Activated T-cell treated with anti-CD3 and anti-CD28 coated beads for 48 hours (primary cell): ENCODE results near the gene SEMA5B.

ENCODE experiments used
- DNase-seq: peaks from one replicate; pipeline ENCODE4 v3.0.0-alpha.2; 2020; ENCODE audit warnings: low read depth

The SEMA5B gene

GRCh38 chr3:122890720-122891220 is 136.8 kb downstream of the SEMA5B start:
- DNase-seq: no peak

DNA sequence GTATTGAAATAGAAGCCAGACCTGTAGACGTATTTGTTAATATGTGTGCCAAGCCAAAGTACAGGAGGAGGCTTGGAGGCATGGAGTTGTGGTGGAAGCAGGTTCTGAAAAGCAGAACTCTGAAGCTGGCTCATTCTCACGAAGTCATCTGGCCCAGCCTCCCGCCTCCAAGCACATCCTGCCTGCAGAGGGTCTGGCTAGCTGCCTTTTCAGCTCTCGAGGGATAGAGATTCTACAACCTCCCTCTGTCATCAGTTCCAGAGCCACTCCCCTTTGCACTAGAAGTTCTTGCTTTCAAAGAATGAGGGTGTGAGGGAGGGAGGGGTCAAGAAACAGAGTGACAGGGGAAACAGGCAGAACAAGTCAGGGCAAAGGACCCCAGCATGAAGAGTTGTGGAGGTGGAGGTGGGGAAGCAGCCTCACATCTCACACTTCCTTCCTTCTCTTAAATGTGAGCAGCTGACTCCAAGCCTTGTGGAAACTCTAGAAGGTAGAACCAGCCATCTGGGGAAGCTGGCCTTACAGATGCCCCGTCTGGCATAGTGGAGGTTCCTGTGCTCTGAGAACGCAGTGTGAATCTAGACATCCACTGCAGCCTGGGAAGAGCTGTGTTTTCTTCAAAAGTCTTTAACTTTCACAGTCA is 137.4 kb downstream of the SEMA5B start:
- peak; percentile 7 for DNase-seq

- DNase-seq: no peak
Measured at GRCh38 chr3:122886946-122887345, 140.6 kb downstream of the SEMA5B start.

GRCh38 chr3:122886251-122886650 is 141.3 kb downstream of the SEMA5B start:
- DNase-seq: no peak

DNA sequence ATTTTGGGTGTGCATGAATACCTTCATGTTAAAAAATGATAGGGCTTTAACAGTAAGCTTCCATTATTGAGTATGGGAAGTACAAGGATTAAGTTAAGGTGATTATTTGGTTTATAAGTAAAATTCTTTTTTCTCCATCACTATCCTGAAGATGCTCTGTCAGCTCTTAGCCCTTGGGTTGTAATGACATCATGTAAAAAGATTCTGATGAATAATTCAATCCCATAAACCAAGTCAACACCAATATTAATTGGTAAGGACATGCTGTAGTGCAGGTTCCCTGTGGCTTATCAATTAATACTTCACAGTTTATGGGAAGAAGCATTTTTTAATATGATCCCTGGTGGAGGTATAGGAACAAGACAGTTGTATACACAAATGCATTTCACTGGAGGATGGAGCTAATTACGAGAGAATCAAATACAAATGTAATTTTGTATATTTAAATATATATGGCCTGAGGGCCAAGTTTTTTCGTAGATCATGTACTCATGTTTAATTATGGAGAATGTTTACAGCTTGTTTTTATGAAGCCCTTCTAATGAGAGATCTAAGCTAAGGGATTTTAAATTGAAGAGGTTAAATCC is 145.1 kb downstream of the SEMA5B start:
- DNase-seq: no peak

DNA sequence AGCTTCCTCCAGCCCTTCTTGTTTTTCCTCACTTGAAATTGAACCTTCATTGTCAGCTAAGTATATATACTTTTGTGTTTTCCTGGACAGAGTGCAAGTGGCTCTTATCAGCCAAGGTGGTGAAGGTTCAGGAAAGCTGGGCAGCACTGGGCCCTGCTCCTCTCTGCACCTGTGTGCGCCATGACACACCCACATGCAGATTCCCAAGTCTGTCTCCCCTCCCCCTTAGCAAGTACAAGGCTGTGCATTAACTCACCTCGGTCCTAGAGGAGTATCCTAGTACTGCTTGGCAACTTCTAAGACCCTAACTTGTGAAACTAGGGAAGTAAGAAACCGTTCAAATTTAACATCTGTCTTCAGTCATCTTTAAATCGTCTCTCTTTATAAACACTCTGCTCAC is 146.9 kb downstream of the SEMA5B start:
- no peak for DNase-seq

- DNase-seq: no peak
Measured at GRCh38 chr3:122880173-122880572, 147.4 kb downstream of the SEMA5B start.

DNA sequence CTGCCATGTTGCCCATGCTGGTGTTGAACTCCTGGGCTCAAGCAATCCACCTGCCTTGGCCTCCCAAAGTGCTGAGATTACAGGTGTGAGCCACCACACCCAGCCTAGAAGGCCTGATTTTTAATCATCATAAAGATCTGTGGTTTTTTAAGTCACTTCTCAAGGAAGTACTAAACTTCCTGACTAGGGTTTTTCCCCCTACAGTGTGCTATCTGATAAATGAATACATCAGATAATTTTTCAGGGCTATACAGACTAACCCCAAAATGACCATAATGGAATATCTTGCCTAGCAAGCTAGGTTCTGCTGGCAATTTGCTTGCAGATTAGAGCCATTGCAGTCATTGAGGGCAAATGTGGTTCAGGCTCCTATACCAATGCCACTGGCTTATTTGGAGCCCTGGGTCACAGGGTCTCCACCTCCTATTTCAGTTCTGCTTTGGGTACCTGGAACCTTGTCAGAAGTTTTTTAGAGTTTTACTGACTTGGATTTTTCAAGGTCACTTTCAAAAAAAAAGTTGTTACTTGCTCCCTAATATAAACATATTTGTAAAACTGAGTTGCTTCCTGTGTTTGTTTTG is 151.9 kb downstream of the SEMA5B start:
- no peak for DNase-seq

DNA sequence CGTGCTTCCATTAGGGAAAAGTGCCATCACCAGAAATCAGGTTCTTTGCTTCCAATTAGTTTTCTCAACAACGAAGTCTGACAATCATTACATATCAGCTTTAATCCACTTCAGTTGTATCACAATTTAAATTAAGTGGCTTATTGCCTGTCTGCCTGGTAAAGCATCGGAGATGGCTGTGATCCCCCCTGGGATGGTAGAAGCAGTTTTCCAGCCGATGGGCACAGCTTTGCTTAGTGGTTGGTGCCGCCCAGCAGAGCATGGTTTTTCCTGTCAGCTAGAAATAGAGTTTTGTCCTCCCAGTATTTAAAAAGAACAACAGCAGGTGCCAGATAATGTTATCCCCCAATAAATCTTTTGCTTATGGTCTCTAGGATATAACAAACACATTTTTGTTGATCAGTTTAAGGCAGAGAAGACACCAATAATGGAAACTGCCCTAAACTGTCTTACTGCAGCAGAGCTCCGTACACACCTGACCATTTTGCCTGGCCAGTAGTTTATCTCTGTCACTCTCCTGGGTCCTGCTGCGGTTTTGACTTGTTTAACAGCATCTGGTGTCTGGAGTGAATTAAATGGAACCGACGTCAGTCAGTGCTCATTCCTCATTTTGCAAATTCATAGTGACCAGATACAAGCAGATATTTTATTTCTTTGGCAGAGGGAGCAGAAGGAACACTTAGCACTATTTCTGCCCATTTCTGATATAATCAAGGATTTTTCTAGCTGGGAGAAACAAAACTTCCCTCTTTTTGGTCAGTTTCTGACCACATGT is 153.6 kb downstream of the SEMA5B start:
- no peak for DNase-seq

- DNase-seq: no peak
Measured at GRCh38 chr3:122868322-122868721, 159.2 kb downstream of the SEMA5B start.

DNA sequence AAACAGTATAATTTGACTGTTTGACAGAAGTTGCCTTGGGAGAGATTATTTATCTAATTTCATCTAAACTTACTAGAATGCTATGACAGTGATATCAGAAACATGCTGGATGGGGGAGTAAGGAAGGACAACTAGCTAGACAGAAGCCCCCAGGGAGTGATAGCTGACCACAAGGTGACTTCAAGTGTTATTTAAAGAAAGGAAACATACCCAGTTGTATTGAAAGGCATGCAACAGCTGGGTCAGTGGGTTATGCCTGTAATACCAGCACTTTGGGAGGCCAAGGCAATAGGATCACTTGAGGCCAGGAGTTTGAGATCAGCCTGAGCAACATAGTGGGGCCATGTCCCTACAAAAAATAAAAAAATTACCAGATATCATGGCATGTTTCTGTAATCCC is 163.1 kb downstream of the SEMA5B start:
- DNase-seq: no peak

GRCh38 chr3:122862381-122862780 is 165.2 kb downstream of the SEMA5B start:
- DNase-seq: no peak
